Measurements from ENCODE around the gene DUSP19. TPM values are rescaled to one million over a fixed set of nuclear protein-coding genes. Genes with fewer than 3 reads are reported as not detected.

DUSP19 gene
- total RNA-seq (1 to 10 TPM in 1 of 2 donors, under 1 TPM in 1; 0.60 to 1.6 TPM), total RNA-seq (2.0 to 3.0 reads per million in 2 donors)

- no peaks in the 10 kb centered on the region for H3K9me3 ChIP-seq (ENCODE audit: control insufficient read depth, low read length, poor library complexity, severe bottlenecking)
- ATAC-seq = peak; percentile 87
- peaks cover 2% of the 10 kb centered on the region for H3K36me3 Mint-ChIP-seq (ENCODE audit: low read depth)
- DNase-seq = peak; percentile 46 to 69 (median 68)
- H3K27me3 Mint-ChIP-seq = no peaks in the 10 kb centered on the region
- H3K4me3 Mint-ChIP-seq = peak within 1 kb of the TSS; percentile 96
- H3K4me1 Mint-ChIP-seq = peaks cover 14% of the 10 kb centered on the region
- H3K27ac Mint-ChIP-seq = peak within 1 kb of the TSS; percentile 92
Observed at GRCh38 chr2:183078464-183079138, at the start of gene DUSP19. DUSP19 (plus strand) TSS chr2:183078747; CDS start chr2:183078934, 187 bp downstream.

- peaks cover 30% of the 10 kb centered on the region for H3K27me3 Mint-ChIP-seq
- no peak for ATAC-seq
- H3K36me3 Mint-ChIP-seq (ENCODE audit: low read depth) = no peaks in the 10 kb centered on the region
- H3K27ac Mint-ChIP-seq = no peak overlapping the region
- H3K9me3 ChIP-seq (ENCODE audit: control insufficient read depth, low read length, poor library complexity, severe bottlenecking) = no peaks in the 10 kb centered on the region
- no peak for DNase-seq
- no peak overlapping the region for H3K4me3 Mint-ChIP-seq
- peaks cover 16% of the 10 kb centered on the region for H3K4me1 Mint-ChIP-seq
Observed at GRCh38 chr2:183029219-183029618, 49.3 kb upstream of the DUSP19 start.

GRCh38 chr2:183031911-183032794, 46.4 kb upstream of the DUSP19 start:
- no peak for DNase-seq
- H3K9me3 ChIP-seq (ENCODE audit: control insufficient read depth, low read length, poor library complexity, severe bottlenecking) = no peaks in the 10 kb centered on the region
- no peak overlapping the region for H3K4me3 Mint-ChIP-seq
- no peaks in the 10 kb centered on the region for H3K36me3 Mint-ChIP-seq (ENCODE audit: low read depth)
- no peak for ATAC-seq
- H3K4me1 Mint-ChIP-seq = peaks cover 27% of the 10 kb centered on the region
- H3K27ac Mint-ChIP-seq = no peak overlapping the region
- peaks cover 36% of the 10 kb centered on the region for H3K27me3 Mint-ChIP-seq

- no peaks in the 10 kb centered on the region for H3K9me3 ChIP-seq (ENCODE audit: control insufficient read depth, low read length, poor library complexity, severe bottlenecking)
- Mint-ChIP-seq H3K36me3 (ENCODE audit: low read depth) (no peaks in the 10 kb centered on the region), H3K27me3 (peaks cover 36% of the 10 kb centered on the region), H3K4me3 (no peak overlapping the region), H3K27ac (no peak overlapping the region), H3K4me1 (peaks cover 33% of the 10 kb centered on the region)
- ATAC-seq (no peak), DNase-seq (no peak)
Observed at GRCh38 chr2:183033951-183034350, 44.6 kb upstream of the DUSP19 start.

GRCh38 chr2:183034806-183035205, 43.7 kb upstream of the DUSP19 start:
- no peak for ATAC-seq
- H3K4me1 Mint-ChIP-seq = peaks cover 32% of the 10 kb centered on the region
- H3K27me3 Mint-ChIP-seq = peaks cover 29% of the 10 kb centered on the region
- DNase-seq = no peak
- no peaks in the 10 kb centered on the region for H3K36me3 Mint-ChIP-seq (ENCODE audit: low read depth)
- no peak overlapping the region for H3K4me3 Mint-ChIP-seq
- no peaks in the 10 kb centered on the region for H3K9me3 ChIP-seq (ENCODE audit: control insufficient read depth, low read length, poor library complexity, severe bottlenecking)
- H3K27ac Mint-ChIP-seq = no peak overlapping the region

- H3K9me3 ChIP-seq (ENCODE audit: control insufficient read depth, low read length, poor library complexity, severe bottlenecking) = no peaks in the 10 kb centered on the region
- H3K4me1 Mint-ChIP-seq = peaks cover 32% of the 10 kb centered on the region
- no peaks in the 10 kb centered on the region for H3K36me3 Mint-ChIP-seq (ENCODE audit: low read depth)
- DNase-seq (no peak), ATAC-seq (no peak)
- H3K4me3 Mint-ChIP-seq = no peak overlapping the region
- no peak overlapping the region for H3K27ac Mint-ChIP-seq
- H3K27me3 Mint-ChIP-seq = peaks cover 23% of the 10 kb centered on the region
Observed at GRCh38 chr2:183035298-183035953, 43.1 kb upstream of the DUSP19 start.

GRCh38 chr2:183035954-183036669, 42.4 kb upstream of the DUSP19 start:
- H3K4me1 Mint-ChIP-seq = peaks cover 32% of the 10 kb centered on the region

GRCh38 chr2:183037074-183037552, 41.4 kb upstream of the DUSP19 start:
- ATAC-seq = no peak
- Mint-ChIP-seq H3K4me1 (peaks cover 32% of the 10 kb centered on the region), H3K4me3 (peak overlapping the region; percentile 88), H3K27ac (peak overlapping the region; percentile 49), H3K36me3 (ENCODE audit: low read depth) (no peaks in the 10 kb centered on the region), H3K27me3 (peaks cover 17% of the 10 kb centered on the region)
- H3K9me3 ChIP-seq (ENCODE audit: control insufficient read depth, low read length, poor library complexity, severe bottlenecking) = no peaks in the 10 kb centered on the region
- DNase-seq = no peak

More at GRCh38 chr2:183035954-183036669, 42.4 kb upstream of the DUSP19 start:
- H3K27me3 Mint-ChIP-seq = peaks cover 23% of the 10 kb centered on the region
- no peaks in the 10 kb centered on the region for H3K9me3 ChIP-seq (ENCODE audit: control insufficient read depth, low read length, poor library complexity, severe bottlenecking)
- peak overlapping the region; percentile 88 for H3K4me3 Mint-ChIP-seq
- no peak for DNase-seq
- H3K27ac Mint-ChIP-seq = peak overlapping the region; percentile 49
- H3K36me3 Mint-ChIP-seq (ENCODE audit: low read depth) = no peaks in the 10 kb centered on the region
- ATAC-seq = peak; percentile 18

GRCh38 chr2:183037553-183038340, 40.8 kb upstream of the DUSP19 start:
- peak; percentile 67 for ATAC-seq
- Mint-ChIP-seq H3K4me3 (peak overlapping the region; percentile 88), H3K27me3 (peaks cover 20% of the 10 kb centered on the region), H3K4me1 (peaks cover 31% of the 10 kb centered on the region), H3K27ac (peak overlapping the region; percentile 49), H3K36me3 (ENCODE audit: low read depth) (no peaks in the 10 kb centered on the region)
- no peaks in the 10 kb centered on the region for H3K9me3 ChIP-seq (ENCODE audit: control insufficient read depth, low read length, poor library complexity, severe bottlenecking)
- DNase-seq = peak in 1 of 3 donors; percentile 19

GRCh38 chr2:183038341-183039300, 39.9 kb upstream of the DUSP19 start, which contains the start of gene NCKAP1:
NCKAP1 (minus strand) TSS chr2:183038457; CDS start chr2:183038099, 358 bp downstream.
- peaks cover 12% of the 10 kb centered on the region for H3K27me3 Mint-ChIP-seq
- H3K36me3 Mint-ChIP-seq (ENCODE audit: low read depth) = no peaks in the 10 kb centered on the region
- ATAC-seq (peak; percentile 89), DNase-seq (peak; percentile 81 to 88 (median 84))
- no peaks in the 10 kb centered on the region for H3K9me3 ChIP-seq (ENCODE audit: control insufficient read depth, low read length, poor library complexity, severe bottlenecking)
- peak within 1 kb of the TSS; percentile 88 for H3K4me3 Mint-ChIP-seq
- H3K27ac Mint-ChIP-seq = peak within 1 kb of the TSS; percentile 73
- peaks cover 24% of the 10 kb centered on the region for H3K4me1 Mint-ChIP-seq

GRCh38 chr2:183040604-183041003, 37.9 kb upstream of the DUSP19 start:
- Mint-ChIP-seq H3K4me3 (no peak overlapping the region), H3K27me3 (peaks cover 21% of the 10 kb centered on the region), H3K27ac (no peak overlapping the region), H3K4me1 (peaks cover 17% of the 10 kb centered on the region), H3K36me3 (ENCODE audit: low read depth) (peaks cover 2% of the 10 kb centered on the region)
- no peaks in the 10 kb centered on the region for H3K9me3 ChIP-seq (ENCODE audit: control insufficient read depth, low read length, poor library complexity, severe bottlenecking)
- no peak for ATAC-seq
- no peak for DNase-seq

All from T-helper 17 cell (primary cell).